Kidney (tissue), 14 donors: Measurements from ENCODE around the gene PIP5K1B. TPM values are rescaled to one million over a fixed set of nuclear protein-coding genes. Genes with fewer than 3 reads are reported as not detected.
A peak's percentile ranks its signal among the peaks of the same experiment; 100 is the strongest.

Source experiments
- DNase-seq, 5 donors: peaks; one replicate each; pipeline ENCODE4 v3.0.0-alpha.2; 2013 to 2020
- FAIRE-seq: peaks from 2 replicates; lab custom pipeline; 2012; peaks lifted over from hg19 to GRCh38; lab: Jason Lieb, UNC
- H3K27ac ChIP-seq, 2 donors: one replicate each; pipeline ENCODE4 v1.7.0; 2013; ENCODE audit warnings: low read depth in 2 of 2, low read length in 2 of 2, inconsistent platforms in 1 of 2
- H3K27me3 ChIP-seq: one replicate; pipeline ENCODE4 v1.7.1; 2013; ENCODE audit warnings: low read length, inconsistent platforms; ENCODE audit not compliant: control insufficient read depth, insufficient read depth
- H3K36me3 ChIP-seq, 3 donors: one replicate each; pipeline versions ENCODE4 v1.7.0 to v1.7.1; 2013; ENCODE audit warnings: low read length in 3 of 3, control low read depth in 1 of 3, inconsistent platforms in 1 of 3; ENCODE audit not compliant: insufficient read depth in 3 of 3, control insufficient read depth in 2 of 3
- H3K4me1 ChIP-seq, 3 donors: one replicate each; pipeline versions ENCODE4 v1.7.0 to v1.7.1; 2013; ENCODE audit warnings: low read length in 3 of 3, inconsistent platforms in 1 of 3, low read depth in 1 of 3; ENCODE audit not compliant: control insufficient read depth in 2 of 3, insufficient read depth in 2 of 3
- H3K4me3 ChIP-seq, 3 donors: one replicate each; pipeline versions ENCODE4 v1.7.0 to v1.8.1; 2013; ENCODE audit warnings: low read length in 3 of 3, control low read depth in 1 of 3, inconsistent platforms in 1 of 3
- H3K9ac ChIP-seq, 3 donors: one replicate each; pipeline versions ENCODE4 v1.7.0 to v1.7.1; 2013; ENCODE audit warnings: low read length in 3 of 3, control low read depth in 1 of 3, inconsistent platforms in 1 of 3
- H3K9me3 ChIP-seq, 3 donors: one replicate each; pipeline versions ENCODE4 v1.7.0 to v1.7.1; 2013; ENCODE audit warnings: low read length in 3 of 3, control low read depth in 1 of 3, inconsistent platforms in 1 of 3; ENCODE audit not compliant: control insufficient read depth in 2 of 3, insufficient read depth in 1 of 3
- CTCF ChIP-seq: IDR thresholded peaks from 3 replicates; pipeline ENCODE4 v1.5.1; 2012; ENCODE audit warnings: mild to moderate bottlenecking, moderate library complexity, borderline replicate concordance; ENCODE audit not compliant: insufficient read depth; ENCODE audit errors: extremely low read depth
- intact Hi-C: fragments of 100-400 bp; cut with DNase I; formaldehyde crosslinking; loops from one replicate; pipeline ENCODE4 v1.11.1; 2022
- polyA plus RNA-seq: library from polyadenylated mRNA; stranded (reverse); fragments of 350-450 nt; fragmentation: Illumina TruSeq; extraction: RNeasy Lipid Tissue Mini Kit (QIAGEN cat#74804); gene quantifications from one replicate; pipeline ENCODE4 v1.2.3, GENCODE V29; 2014; ENCODE audit warnings: low read depth, low replicate concordance; ENCODE audit not compliant: insufficient read depth
- total RNA-seq: library from RNA; stranded (reverse); fragmentation: NEBNext Ultra II Directional; extraction: Animal tissue kit (Norgen Biotek cat#: 25700); gene quantifications from one replicate; pipeline ENCODE4 v1.2.1, GENCODE V29; 2021
- donor health status: control.
- donor health status: control.
- donor health status: control.
- donor health status: control.
- donor health status: control.
- donor health status: DM: yes; HTN: yes; CAD: no.
- donor health status: Normal renal cell carcinoma (clear cell type).

The PIP5K1B gene
- total and polyA plus RNA-seq, 2 donors from 2014 or later, result 9.4 to 10.1 TPM

GRCh38 chr9:68702493-68702892 lies 2.5 kb upstream of the PIP5K1B start:
- no peaks in the 10 kb centered on the region for H3K9me3 ChIP-seq

GRCh38 chr9:68703672-68704071 lies 1.4 kb upstream of the PIP5K1B start:
- no peaks in the 10 kb centered on the region for H3K36me3 ChIP-seq
- intact Hi-C loops, result no loop called here
- FAIRE-seq (no peak), DNase-seq (no peak)
- H3K27me3 ChIP-seq, result peaks cover 6% of the 10 kb centered on the region
- H3K27ac ChIP-seq, result no peak overlapping the region
- H3K9ac ChIP-seq, result no peak overlapping the region
- no peak for TF ChIP-seq CTCF
- H3K4me3 ChIP-seq, result no peak overlapping the region
- H3K4me1 ChIP-seq, result peaks cover 0 to 8% (median 0%) of the 10 kb centered on the region in 3 donors
- H3K9me3 ChIP-seq, result no peaks in the 10 kb centered on the region

More at GRCh38 chr9:68702493-68702892, 2.5 kb upstream of the PIP5K1B start:
- H3K4me1 ChIP-seq, result peaks cover 0 to 8% (median 0%) of the 10 kb centered on the region in 3 donors
- no peak overlapping the region for H3K27ac ChIP-seq
- DNase-seq (no peak), FAIRE-seq (no peak)
- intact Hi-C loops, result no loop called here
- H3K9ac ChIP-seq, result no peak overlapping the region
- H3K36me3 ChIP-seq, result no peaks in the 10 kb centered on the region
- H3K27me3 ChIP-seq, result peaks cover 6% of the 10 kb centered on the region
- TF ChIP-seq CTCF, result no peak
- H3K4me3 ChIP-seq, result no peak overlapping the region

GRCh38 chr9:68704498-68704813 lies 584 bp upstream of the PIP5K1B start:
- H3K4me3 ChIP-seq, result peak overlapping the region; percentile 34 to 53 (median 40)
- no peaks in the 10 kb centered on the region for H3K9me3 ChIP-seq
- intact Hi-C loops, result no loop called here
- H3K36me3 ChIP-seq, result no peaks in the 10 kb centered on the region
- no peak for DNase-seq
- no peak for TF ChIP-seq CTCF
- peaks cover 6% of the 10 kb centered on the region for H3K27me3 ChIP-seq
- FAIRE-seq, result no peak
- H3K27ac ChIP-seq, result peak overlapping the region; percentile 69 to 74
- peak overlapping the region; percentile 35 to 62 (median 44) for H3K9ac ChIP-seq
- peaks cover 0 to 8% (median 0%) of the 10 kb centered on the region in 3 donors for H3K4me1 ChIP-seq
